Fibroblast of mammary gland (primary cell): ENCODE results near the gene THBS1.

ENCODE experiments used
- DNase-seq: peaks from one replicate; pipeline ENCODE4 v3.0.0-alpha.2; 2010; ENCODE audit warnings: low read depth
- H3K4me3 ChIP-seq: 2 replicates; pipeline ENCODE4 v1.5.1; 2011; ENCODE audit warnings: low read depth, mild to moderate bottlenecking, low read length, moderate library complexity; ENCODE audit not compliant: control insufficient read depth
- TF ChIP-seq, protein P1 (sequence below): conservative IDR thresholded peaks from 2 replicates; pipeline ENCODE4 v1.5.1; 2011; ENCODE audit warnings: low read depth, low read length, inconsistent platforms; ENCODE audit not compliant: control insufficient read depth, insufficient read depth

The THBS1 gene

DNA sequence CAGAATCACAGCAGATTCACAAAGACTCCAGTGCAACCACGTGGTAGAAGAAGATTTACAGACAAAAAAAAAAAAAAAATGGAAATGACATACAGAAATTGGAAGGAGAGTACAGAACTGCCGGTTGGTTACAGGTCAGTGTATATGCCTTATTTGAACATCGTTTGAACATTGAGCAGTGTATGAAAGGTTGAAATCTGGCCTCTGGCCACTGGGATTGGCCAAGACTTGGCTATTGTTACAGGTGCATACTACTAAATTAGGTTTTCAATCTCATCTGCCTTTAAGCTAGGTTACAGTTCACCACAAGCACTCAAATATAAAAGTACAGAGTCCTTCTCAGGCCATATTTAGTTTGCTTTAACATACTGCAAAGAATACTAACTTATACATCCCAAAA is 59.8 kb downstream of the THBS1 start:
- no peak overlapping the region for H3K4me3 ChIP-seq
- no peak for DNase-seq
- TF ChIP-seq, protein P1, sequence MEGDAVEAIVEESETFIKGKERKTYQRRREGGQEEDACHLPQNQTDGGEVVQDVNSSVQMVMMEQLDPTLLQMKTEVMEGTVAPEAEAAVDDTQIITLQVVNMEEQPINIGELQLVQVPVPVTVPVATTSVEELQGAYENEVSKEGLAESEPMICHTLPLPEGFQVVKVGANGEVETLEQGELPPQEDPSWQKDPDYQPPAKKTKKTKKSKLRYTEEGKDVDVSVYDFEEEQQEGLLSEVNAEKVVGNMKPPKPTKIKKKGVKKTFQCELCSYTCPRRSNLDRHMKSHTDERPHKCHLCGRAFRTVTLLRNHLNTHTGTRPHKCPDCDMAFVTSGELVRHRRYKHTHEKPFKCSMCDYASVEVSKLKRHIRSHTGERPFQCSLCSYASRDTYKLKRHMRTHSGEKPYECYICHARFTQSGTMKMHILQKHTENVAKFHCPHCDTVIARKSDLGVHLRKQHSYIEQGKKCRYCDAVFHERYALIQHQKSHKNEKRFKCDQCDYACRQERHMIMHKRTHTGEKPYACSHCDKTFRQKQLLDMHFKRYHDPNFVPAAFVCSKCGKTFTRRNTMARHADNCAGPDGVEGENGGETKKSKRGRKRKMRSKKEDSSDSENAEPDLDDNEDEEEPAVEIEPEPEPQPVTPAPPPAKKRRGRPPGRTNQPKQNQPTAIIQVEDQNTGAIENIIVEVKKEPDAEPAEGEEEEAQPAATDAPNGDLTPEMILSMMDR: no peak

DNA sequence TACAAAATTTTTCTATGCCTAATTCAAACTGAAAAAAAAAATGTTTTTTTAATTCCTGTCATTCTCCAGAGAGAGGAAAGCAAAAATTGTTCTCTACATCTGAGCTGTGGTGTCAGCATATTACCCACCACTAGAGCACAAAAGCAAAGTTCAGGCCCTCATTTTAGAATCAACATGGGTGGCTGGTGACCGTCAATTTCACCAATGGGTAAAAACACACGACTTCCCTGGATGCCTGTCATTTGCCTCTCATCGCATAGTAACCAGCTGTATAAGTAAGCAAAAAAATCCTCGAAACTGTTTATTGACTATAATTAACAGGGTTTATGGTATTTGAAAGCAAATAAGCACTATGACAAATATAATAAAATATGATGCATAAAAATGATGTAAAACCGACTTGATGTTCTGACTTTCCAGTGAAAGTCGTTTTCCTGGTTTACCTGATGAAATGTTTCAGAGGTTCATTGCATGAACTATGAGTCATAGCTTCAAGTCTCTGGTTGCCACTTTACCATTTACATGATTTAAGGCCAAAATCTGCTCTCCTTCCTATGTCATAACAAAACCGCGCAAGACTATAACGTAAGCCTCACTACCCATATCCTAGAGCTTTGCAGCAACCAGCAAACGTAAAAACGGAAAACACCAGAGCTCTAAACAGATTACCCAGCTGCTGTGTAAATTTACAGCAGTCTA is 60.5 kb downstream of the THBS1 start:
- DNase-seq: no peak
- TF ChIP-seq, protein P1: no peak
- H3K4me3 ChIP-seq: no peak overlapping the region

DNA sequence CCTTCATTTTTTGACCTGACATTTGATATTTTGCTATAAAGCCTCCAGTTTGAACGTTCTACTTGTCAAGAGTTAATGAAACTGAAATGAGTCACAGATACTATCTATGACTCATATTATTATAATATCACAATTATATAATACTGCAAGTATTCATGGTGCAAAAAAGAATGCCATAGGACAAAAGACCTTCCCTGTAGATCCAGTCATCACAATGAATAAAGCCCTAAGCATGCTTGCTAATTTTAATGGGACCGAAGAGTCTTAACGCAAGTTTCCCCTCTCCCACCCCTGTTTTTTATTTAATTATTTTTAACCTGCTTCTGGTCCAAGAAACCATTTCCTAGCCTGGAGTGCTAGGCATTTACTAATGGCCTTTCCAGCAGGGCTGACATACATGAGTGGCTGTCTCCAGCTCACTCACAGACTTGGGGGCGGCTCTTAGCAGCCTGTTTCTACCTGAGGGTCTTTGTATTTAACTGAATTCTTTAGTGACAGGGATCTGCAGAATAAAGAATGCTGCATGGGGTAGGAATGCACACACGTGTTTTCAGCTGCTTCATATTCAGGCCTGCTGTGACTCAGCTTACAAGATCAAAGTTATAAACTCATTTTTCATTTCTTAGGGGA is 61.2 kb downstream of the THBS1 start:
- TF ChIP-seq, protein P1: no peak
- peak; percentile 55 for DNase-seq
- H3K4me3 ChIP-seq: no peak overlapping the region

DNA sequence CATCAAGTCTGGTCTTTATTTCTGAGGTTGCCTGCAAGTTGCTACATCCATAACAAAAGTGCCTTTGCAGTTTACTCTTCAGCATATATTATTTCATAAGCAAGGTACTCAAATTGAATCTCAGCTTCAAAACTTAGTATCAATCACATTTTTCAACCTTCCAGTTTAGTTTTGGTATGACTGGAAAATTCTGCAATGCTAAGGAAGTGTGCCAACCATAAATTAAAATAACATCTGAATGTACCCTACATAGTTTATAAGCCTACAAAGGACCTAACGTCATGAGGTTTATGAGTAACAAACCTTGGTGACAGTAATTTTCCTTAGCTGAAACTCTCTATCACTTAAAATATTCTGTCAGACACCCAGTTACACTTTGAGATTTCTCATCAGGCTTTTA is 62.8 kb downstream of the THBS1 start:
- no peak overlapping the region for H3K4me3 ChIP-seq
- DNase-seq: no peak
- TF ChIP-seq, protein P1: no peak

DNA sequence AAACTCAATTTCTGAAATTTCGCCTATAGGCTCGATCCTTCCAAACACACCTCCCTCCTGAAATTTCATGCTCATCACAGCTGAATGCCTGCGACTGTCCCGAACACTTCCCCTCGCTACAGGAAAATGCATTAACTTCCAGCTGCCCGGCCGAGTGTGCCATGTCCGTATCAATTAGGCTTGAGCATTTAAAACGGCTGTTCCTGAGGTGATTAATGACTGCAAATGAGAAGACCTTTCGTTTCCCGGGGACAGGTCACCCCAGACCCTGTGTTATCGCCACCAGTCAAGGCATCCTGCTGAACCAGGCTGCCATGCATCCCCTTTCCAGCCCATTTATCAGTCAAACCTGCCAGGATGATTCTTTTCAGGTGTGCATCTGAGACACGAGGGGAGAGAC is 63.3 kb downstream of the THBS1 start:
- no peak for DNase-seq
- TF ChIP-seq, protein P1: no peak

DNA sequence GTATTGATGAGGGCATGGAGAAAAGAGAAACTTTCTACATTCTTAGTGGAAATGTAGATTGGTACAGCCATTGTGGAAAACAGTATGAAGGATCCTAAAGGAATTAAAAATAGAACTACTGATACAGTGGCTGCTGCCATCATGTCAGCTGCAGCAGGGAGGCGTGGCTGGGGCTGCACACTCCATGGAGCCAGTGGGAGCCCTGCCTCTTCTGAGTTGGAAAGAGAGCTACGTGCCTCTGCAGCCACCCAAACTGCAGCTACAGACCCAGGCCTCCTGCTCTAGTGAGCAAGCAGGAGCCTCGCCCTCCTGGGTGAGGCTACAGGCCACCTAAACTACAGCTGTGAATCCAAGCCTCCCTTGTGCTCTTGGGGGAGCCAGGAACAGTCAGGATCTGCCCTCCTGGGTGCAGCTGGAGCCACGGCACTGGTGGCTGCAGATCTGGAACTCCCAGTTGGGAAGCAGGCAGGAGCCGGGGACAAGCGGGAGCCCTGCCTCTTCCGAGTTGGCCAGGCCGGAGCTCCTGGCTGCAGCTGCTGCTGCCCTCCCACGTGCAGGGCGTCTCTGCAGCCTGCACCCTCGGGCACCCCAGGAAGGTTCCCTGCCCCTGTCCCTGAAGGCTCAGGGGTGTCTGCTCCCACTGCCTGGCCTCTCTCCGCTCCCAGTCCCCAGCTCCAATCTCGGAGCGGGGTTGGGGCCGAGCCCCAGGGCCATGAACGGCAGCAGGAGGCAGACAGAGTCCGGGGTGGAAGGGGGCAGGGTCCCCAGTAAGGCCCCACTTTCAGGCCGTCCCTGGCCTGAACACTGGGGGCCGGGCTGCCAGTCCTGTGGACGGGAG is 64.5 kb downstream of the THBS1 start:
- no peak overlapping the region for H3K4me3 ChIP-seq
- DNase-seq: no peak
- TF ChIP-seq, protein P1: no peak

More for the DNA sequence above, 63.3 kb downstream of the THBS1 start:
- H3K4me3 ChIP-seq: no peak overlapping the region
